TTC549 (cell line): ENCODE results near the gene GNB2.
"Not testable (repeated sequence)": the region's sequence is repeated elsewhere in the genome, so short reads cannot be mapped to it uniquely, and the experiment has no call there.

Experiments used
- FAIRE-seq: peaks from 2 replicates; lab custom pipeline; 2012; peaks lifted over from hg19 to GRCh38; lab: Jason Lieb, UNC

GNB2 gene

DNA sequence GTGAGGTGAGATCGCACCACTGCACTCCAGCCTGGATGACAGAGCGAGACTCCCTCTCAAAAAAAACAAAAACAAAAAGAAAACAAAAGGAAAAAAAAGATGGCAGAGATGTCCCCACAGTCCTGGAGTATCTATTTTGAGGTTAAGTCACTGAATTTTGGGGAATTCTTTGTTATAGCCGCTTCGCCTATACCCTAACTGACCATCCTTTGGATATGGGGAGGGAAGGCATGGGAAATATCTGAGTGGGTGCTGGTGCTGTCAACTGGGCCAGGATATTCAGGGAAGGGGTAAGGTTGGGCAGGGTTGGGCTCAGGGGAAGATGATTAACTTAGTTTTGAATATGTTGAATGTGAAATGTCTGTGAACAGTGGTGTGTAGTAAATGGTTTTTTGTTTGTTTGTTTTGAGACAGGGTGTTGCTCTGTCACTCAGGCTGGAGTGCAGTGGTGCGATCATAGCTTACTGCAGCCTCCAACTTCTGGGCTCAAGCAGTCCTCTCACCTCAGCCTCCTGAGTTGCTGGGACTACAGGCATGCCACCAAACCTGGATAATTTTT is 8.3 kb upstream of the GNB2 start:
- FAIRE-seq: no peak

GRCh38 chr7:100667331-100668068 is 6.0 kb upstream of the GNB2 start:
- FAIRE-seq: no peak

- no peak for FAIRE-seq
Measured at GRCh38 chr7:100668069-100668449, 5.5 kb upstream of the GNB2 start.

- not testable (repeated sequence) for FAIRE-seq
Measured at GRCh38 chr7:100669106-100669505, 4.4 kb upstream of the GNB2 start.

GRCh38 chr7:100670074-100670473 is 3.5 kb upstream of the GNB2 start:
- FAIRE-seq: no peak

DNA sequence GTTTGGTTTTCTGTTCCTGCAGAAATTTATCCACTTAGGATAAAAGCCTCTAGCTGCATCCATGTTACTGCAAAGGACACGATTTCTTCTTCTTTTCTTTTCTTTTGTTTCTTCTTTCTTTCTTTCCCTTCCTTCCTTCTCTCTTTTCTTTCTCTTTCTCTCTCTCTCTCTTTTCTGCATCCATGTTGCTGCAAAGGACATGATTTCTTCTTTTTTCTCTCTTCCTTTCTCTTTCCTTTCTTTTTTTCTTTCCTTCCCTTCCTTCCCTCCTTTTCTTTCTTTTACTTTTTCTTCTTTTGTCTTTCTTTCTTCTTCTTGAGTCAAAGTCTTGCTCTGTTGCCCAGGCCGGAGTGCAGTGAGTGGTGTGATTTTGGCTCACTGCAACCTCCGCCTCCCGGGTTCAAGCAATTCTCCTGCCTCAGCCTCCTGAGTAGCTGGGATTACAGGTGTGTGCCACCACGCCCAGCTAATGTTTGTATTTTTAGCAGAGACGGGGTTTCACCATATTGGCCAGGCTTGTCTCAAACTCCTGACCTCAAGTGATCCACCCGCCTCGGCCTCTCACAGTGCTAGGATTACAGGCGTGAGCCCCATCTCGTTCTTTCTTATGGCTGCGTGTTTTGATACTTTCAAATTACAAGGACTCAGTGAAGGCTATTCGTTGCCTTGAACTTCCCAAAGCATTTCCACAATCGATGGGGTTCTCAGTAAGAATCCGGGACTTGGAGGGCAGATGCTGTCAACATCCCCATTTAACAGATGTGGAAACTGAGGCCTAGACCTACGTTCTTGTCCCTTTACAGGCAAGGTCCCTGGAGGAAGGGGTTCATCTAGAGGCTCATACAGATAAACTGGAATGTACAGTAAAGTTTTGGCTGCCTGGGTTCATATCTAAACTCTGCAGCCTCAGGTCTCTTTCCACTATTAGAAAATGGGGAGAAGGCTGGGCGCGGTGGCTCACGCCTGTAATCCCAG is 1.9 kb upstream of the GNB2 start:
- FAIRE-seq: no peak

DNA sequence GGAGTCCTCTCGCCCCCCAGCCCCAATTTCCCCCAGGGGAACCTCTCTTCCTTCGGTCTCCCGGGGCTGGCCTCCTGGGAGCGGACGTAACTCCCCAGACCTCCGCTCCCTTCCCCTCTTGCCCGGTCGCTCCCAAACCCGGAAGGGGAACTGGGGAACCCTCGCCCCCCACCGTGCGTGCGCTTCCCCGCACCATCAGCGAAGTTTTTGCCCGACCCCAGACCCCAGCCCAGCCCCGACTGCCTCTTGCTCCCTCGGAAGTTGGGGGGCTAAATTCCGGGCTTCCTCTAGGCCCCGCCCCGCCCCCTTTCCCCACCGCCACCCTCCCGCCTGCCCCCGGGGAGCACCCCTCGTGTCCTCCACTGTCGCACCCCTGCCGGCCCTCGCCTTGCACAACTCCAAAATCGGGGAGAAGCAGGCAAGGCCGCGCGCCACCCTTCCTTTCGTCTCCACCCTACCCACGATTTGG is 436 bp downstream of the GNB2 start:
- FAIRE-seq: no peak

- FAIRE-seq: no peak
Measured at GRCh38 chr7:100674411-100675104, 1.0 kb downstream of the GNB2 start.

DNA sequence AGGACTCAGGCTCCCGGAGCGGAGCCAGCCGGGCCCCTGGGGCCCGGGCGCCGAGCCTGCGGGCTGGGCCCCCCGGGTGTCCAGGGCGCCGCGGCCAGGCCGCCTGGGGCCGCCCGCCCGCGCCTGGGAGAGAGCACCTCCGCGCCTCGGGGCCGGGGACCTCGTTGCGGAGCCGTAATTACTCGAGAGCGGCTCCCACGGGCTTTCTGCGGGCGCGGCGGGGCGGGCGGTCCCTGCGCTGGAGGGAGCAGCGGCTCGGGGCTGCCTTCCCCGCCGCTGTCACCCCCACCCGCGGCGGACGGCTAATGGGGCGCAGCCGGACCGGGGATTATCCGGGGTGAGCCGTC is 1.5 kb downstream of the GNB2 start:
- FAIRE-seq: no peak

- FAIRE-seq: no peak
Measured at GRCh38 chr7:100675581-100676350, 2.2 kb downstream of the GNB2 start.

- no peak for FAIRE-seq
Measured at GRCh38 chr7:100676501-100677306, 3.2 kb downstream of the GNB2 start.

GRCh38 chr7:100677308-100678267 is 4.0 kb downstream of the GNB2 start:
- no peak for FAIRE-seq

DNA sequence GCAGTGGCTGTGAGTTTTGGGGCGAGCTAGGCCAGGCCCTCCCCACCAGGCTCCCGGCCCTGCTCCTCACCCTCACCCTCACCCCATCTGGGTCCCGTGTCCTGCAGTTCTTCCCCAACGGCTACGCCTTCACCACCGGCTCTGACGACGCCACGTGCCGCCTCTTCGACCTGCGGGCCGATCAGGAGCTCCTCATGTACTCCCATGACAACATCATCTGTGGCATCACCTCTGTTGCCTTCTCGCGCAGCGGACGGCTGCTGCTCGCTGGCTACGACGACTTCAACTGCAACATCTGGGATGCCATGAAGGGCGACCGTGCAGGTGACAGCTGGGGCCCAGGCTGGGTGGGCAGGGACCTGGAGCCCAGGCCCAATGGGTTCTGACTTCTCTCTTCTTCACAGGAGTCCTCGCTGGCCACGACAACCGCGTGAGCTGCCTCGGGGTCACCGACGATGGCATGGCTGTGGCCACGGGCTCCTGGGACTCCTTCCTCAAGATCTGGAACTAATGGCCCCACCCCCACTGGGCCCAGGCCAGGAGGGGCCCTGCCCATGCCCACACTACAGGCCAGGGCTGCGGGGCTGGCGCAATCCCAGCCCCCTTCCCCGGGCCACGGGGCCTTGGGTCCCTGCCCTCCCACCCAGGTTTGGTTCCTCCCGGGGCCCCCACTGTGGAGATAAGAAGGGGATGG is 4.9 kb downstream of the GNB2 start:
- no peak for FAIRE-seq

DNA sequence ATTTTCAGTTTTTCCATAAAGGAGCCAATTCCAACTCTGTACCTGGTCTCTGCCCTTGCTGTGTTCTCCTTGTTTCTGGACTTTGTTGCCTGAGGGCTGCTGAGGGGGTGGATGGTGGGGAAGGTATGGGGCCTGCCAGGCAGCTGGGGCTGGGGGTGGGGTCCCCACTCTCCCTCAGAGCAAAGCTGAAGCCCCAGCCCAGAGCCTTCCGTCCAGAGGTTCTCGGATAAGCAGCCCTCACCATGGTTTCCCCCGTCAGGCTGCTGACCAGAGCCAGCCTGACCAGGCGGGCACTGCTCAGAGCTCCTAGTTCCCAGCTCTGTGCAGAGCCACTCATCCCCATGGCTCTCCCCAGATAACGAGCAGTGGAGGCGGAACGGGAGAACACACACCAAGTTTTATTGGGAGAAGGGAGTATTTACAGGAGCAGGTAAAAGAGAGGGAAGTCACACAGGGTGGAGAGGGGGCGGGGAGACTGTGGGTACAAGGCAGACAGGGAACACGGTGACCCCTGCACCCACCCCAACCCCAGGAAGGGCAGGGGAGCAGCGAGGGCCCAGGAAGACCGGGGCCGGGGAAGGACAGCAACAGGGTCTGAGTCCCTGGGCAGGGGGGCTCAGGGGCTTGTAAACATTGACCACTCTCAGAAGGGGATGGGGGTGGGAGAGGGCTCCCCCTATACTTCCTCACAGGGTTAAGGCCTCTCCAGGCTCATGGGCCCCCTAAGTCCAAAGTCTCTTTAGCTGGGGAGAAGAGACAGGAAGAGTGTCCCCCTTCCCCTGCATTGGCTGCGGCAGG is 5.8 kb downstream of the GNB2 start:
- no peak for FAIRE-seq

DNA sequence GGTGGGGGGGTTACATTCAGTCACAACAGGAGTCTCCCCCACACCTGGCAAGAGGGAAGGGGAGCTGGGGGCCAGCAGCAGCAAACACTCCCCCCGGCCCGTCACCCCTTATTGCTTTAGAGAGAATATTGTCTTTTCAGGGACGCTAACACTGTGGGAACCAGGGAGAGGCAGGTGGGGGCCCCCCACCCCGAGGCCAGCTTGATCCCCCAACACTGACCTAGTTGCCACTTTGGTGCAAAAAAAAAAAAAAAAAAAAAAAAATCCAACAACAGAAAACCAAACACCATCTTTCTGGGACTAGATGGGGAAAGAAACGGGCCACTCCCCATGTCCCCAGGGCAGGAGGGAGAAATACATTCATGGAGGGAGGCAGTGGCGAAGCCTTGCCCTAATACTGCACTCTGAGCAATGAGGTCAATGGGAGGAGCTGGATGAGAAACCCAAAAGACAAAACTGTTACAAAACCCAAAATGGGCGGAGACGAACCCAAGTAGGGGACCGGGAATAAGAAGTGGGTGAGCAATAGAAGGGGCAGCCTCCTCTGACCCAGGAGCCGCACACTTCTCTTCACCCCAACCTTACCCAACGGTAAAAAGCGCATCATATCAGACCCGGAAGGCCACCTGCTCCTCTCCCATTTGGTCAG is 6.5 kb downstream of the GNB2 start:
- FAIRE-seq: no peak

- no peak for FAIRE-seq
Measured at GRCh38 chr7:100680576-100681271, 7.2 kb downstream of the GNB2 start.
